GM12878 (cell line): Measurements from ENCODE around the gene ELL2.

Experiments used
- BCL3 ChIP-seq: IDR thresholded peaks from 2 replicates; pipeline ENCODE4 v1.6.1; 2011; ENCODE audit warnings: borderline replicate concordance, low read depth, mild to moderate bottlenecking, moderate library complexity, low read length; ENCODE audit not compliant: insufficient read depth, poor library complexity, severe bottlenecking
- CTCF ChIP-seq, 3 experiments: IDR thresholded peaks in 2 of 3; conservative IDR thresholded peaks in 1 of 3; 2 replicates each; pipeline ENCODE4 v1.5.1; 2011; ENCODE audit warnings: low read depth in 3 of 3, low read length in 3 of 3, mild to moderate bottlenecking in 3 of 3, control low read depth in 2 of 3, moderate library complexity in 2 of 3, inconsistent platforms in 1 of 3, mixed read lengths in 1 of 3; ENCODE audit not compliant: control insufficient read depth in 2 of 3, insufficient read depth in 1 of 3; ENCODE audit errors: extremely low read depth in 1 of 3
- EP300 ChIP-seq, 2 experiments: fragments of 150-350 bp in 1 of 2; IDR thresholded peaks; 2 replicates each; pipeline ENCODE4 v1.6.1; 2011 to 2012; ENCODE audit warnings: low read depth in 2 of 2, low read length in 2 of 2, borderline replicate concordance in 1 of 2, improper control_type of control experiment in 1 of 2, inconsistent platforms in 1 of 2; ENCODE audit not compliant: control insufficient read depth in 1 of 2
- MTA3 ChIP-seq: IDR thresholded peaks from 2 replicates; pipeline ENCODE4 v1.6.1; 2012; ENCODE audit warnings: low read length, inconsistent platforms, borderline replicate concordance
- POLR2A ChIP-seq: IDR thresholded peaks from 2 replicates; pipeline ENCODE4 v1.6.1; 2011; ENCODE audit warnings: low read depth, mild to moderate bottlenecking, low read length
- POLR2AphosphoS5 ChIP-seq: IDR thresholded peaks from 2 replicates; pipeline ENCODE4 v1.6.1; 2011; ENCODE audit warnings: mild to moderate bottlenecking, low read length, inconsistent platforms
- RAD21 ChIP-seq: IDR thresholded peaks from 2 replicates; pipeline ENCODE4 v1.6.1; 2011; ENCODE audit warnings: mild to moderate bottlenecking, low read depth, low read length, moderate library complexity; ENCODE audit not compliant: insufficient read depth
- RB1 ChIP-seq: fragments of 450-650 bp; formaldehyde crosslinking; IDR thresholded peaks from 2 replicates; pipeline ENCODE4 v1.6.1; 2017; ENCODE audit warnings: mild to moderate bottlenecking, borderline replicate concordance
- REST ChIP-seq: IDR thresholded peaks from 2 replicates; pipeline ENCODE4 v1.6.1; 2012; ENCODE audit warnings: mild to moderate bottlenecking, low read depth, low read length
- SMC3 ChIP-seq: IDR thresholded peaks from 2 replicates; pipeline ENCODE4 v1.6.1; 2011; ENCODE audit warnings: low read length, improper control_type of control experiment, borderline replicate concordance
- USF1 ChIP-seq: IDR thresholded peaks from 2 replicates; pipeline ENCODE4 v1.6.1; 2011; ENCODE audit warnings: borderline replicate concordance, low read depth, mild to moderate bottlenecking, moderate library complexity, mixed read lengths, low read length; ENCODE audit not compliant: insufficient read depth; ENCODE audit errors: extremely low read length
- ZNF274 ChIP-seq: IDR thresholded peaks from one replicate; pipeline ENCODE4 v1.8.0; 2011; ENCODE audit not compliant: insufficient read length, insufficient read depth
- ZZZ3 ChIP-seq: IDR thresholded peaks from 2 replicates; pipeline ENCODE4 v1.6.1; 2011; ENCODE audit warnings: low read depth; ENCODE audit not compliant: control insufficient read depth, insufficient read length

GRCh38 chr5:95919658-95920057 lies 42.0 kb downstream of the ELL2 start:
- TF ChIP-seq CTCF (IDR thresholded peaks at IDR 0.05 in 2 of 3, conservative IDR thresholded peaks at IDR 0.05 in 1 of 3; ENCODE audit: control insufficient read depth in 2 of 3, extremely low read depth in 1 of 3, insufficient read depth in 1 of 3, low read depth in 3 of 3, low read length in 3 of 3) (no peak), RAD21 (no peak), BCL3 (no peak), ZZZ3 (no peak), ZNF274 (no peak), POLR2AphosphoS5 (no peak), USF1 (no peak), POLR2A (no peak), RB1 (no peak), EP300 (IDR thresholded peaks at IDR 0.05; ENCODE audit: borderline replicate concordance in 1 of 2, control insufficient read depth in 1 of 2, low read depth in 2 of 2, low read length in 2 of 2) (no peak), MTA3 (no peak), SMC3 (no peak), REST (no peak)
